PFSK-1 (cell line): Measurements from ENCODE around the gene COL23A1.

Source experiments
- FOXP2 ChIP-seq: optimal IDR thresholded peaks from 2 replicates; pipeline ENCODE3; 2011; ENCODE audit warnings: borderline replicate concordance, control low read depth, inconsistent platforms; ENCODE audit not compliant: insufficient read depth; ENCODE audit errors: extremely low read length, extremely low read depth
- POLR2AphosphoS5 ChIP-seq: IDR thresholded peaks from 2 replicates; pipeline ENCODE4 v1.6.1; 2012; ENCODE audit warnings: low read depth, mild to moderate bottlenecking, control low read depth, low read length, moderate library complexity
- REST ChIP-seq, 2 experiments: IDR thresholded peaks; 2 replicates each; pipeline versions ENCODE4 v1.6.1 to v1.8.0; 2011 to 2012; ENCODE audit warnings: low read depth in 2 of 2, low read length in 2 of 2, control low read depth in 1 of 2, inconsistent platforms in 1 of 2, mild to moderate bottlenecking in 1 of 2, moderate library complexity in 1 of 2; ENCODE audit not compliant: insufficient read depth in 1 of 2
- SIN3A ChIP-seq: IDR thresholded peaks from 2 replicates; pipeline ENCODE4 v1.6.1; 2012; ENCODE audit warnings: mild to moderate bottlenecking, low read length, moderate library complexity, borderline replicate concordance; ENCODE audit not compliant: insufficient read depth
- TAF1 ChIP-seq: IDR thresholded peaks from 2 replicates; pipeline ENCODE4 v1.6.1; 2012; ENCODE audit warnings: low read length, control low read depth, borderline replicate concordance; ENCODE audit not compliant: insufficient read depth

GRCh38 chr5:178564811-178565550 lies 25.2 kb downstream of the COL23A1 start:
- no peak for TF ChIP-seq POLR2AphosphoS5
- no peak for TF ChIP-seq REST (IDR thresholded peaks at IDR 0.05; ENCODE audit: insufficient read depth in 1 of 2, low read depth in 2 of 2, low read length in 2 of 2)
- no peak for TF ChIP-seq TAF1
- TF ChIP-seq SIN3A, result no peak
- no peak for TF ChIP-seq FOXP2
